NCI-H748 treated with DMSO at 0.1 percent for 48 hours (cell line): ENCODE data around the gene MMP20.
A peak's percentile ranks its signal among the peaks of the same experiment; 100 is the strongest.
"Not testable (repeated sequence)": the region's sequence is repeated elsewhere in the genome, so short reads cannot be mapped to it uniquely, and the experiment has no call there.

Experiments used
- DNase-seq: peaks from one replicate; lab custom pipeline; 2025; lab: John Stamatoyannopoulos, UW

MMP20 gene

GRCh38 chr11:102625177-102625576, at the start of gene MMP20:
Gene MMP20 (minus strand): TSS chr11:102625332. CDS start chr11:102625319, 13 bp downstream.
- no peak for DNase-seq

GRCh38 chr11:102669664-102670063, 44.5 kb upstream of the MMP20 start:
- no peak for DNase-seq

GRCh38 chr11:102666331-102666957, 41.3 kb upstream of the MMP20 start:
- peak; percentile 24 for DNase-seq

GRCh38 chr11:102664001-102664752, 39.0 kb upstream of the MMP20 start:
- DNase-seq: no peak

- DNase-seq: no peak
These were observed 37.5 kb upstream of the MMP20 start for GRCh38 chr11:102662607-102663006.

- DNase-seq: no peak
These were observed 35.9 kb upstream of the MMP20 start for GRCh38 chr11:102661040-102661439.

GRCh38 chr11:102656528-102656927, 31.4 kb upstream of the MMP20 start:
- no peak for DNase-seq

- DNase-seq: no peak
These were observed 30.4 kb upstream of the MMP20 start for GRCh38 chr11:102655547-102655946.

GRCh38 chr11:102654761-102655160, 29.6 kb upstream of the MMP20 start:
- DNase-seq: no peak

GRCh38 chr11:102653744-102654291, 28.7 kb upstream of the MMP20 start:
- DNase-seq: no peak

- DNase-seq: no peak
These were observed 22.3 kb upstream of the MMP20 start for GRCh38 chr11:102647430-102647829.

GRCh38 chr11:102643941-102644340, 18.8 kb upstream of the MMP20 start:
- no peak for DNase-seq

- no peak for DNase-seq
These were observed 15.8 kb upstream of the MMP20 start for GRCh38 chr11:102640946-102641345.

- DNase-seq: no peak
These were observed 14.5 kb upstream of the MMP20 start for GRCh38 chr11:102639656-102640055.

- no peak for DNase-seq
These were observed 12.6 kb upstream of the MMP20 start for GRCh38 chr11:102637731-102638130.

- DNase-seq: no peak
These were observed 8.4 kb upstream of the MMP20 start for GRCh38 chr11:102633385-102634026.

GRCh38 chr11:102632026-102632425, 6.9 kb upstream of the MMP20 start:
- DNase-seq: no peak

- no peak for DNase-seq
These were observed 5.7 kb upstream of the MMP20 start for GRCh38 chr11:102630598-102631448.

GRCh38 chr11:102629908-102630307, 4.8 kb upstream of the MMP20 start:
- DNase-seq: not testable (repeated sequence)

GRCh38 chr11:102626676-102627075, 1.5 kb upstream of the MMP20 start:
- DNase-seq: no peak

- DNase-seq: no peak
These were observed 1.1 kb downstream of the MMP20 start for GRCh38 chr11:102623998-102624397.

- DNase-seq: no peak
These were observed 2.0 kb downstream of the MMP20 start for GRCh38 chr11:102623128-102623527.
